Astrocyte (in vitro differentiated cells and primary cell): ENCODE results near the gene SPRED2.

Experiments used
- EZH2 ChIP-seq: IDR thresholded peaks from 2 replicates; pipeline ENCODE4 v1.6.1; 2012; ENCODE audit warnings: mild to moderate bottlenecking, low read length, inconsistent platforms; ENCODE audit not compliant: insufficient read depth
- TF ChIP-seq, protein P1 (sequence below): IDR thresholded peaks from 2 replicates; pipeline ENCODE4 v1.5.1; 2011; ENCODE audit warnings: low read depth, mild to moderate bottlenecking, inconsistent platforms, low read length, moderate library complexity; ENCODE audit not compliant: insufficient read depth

DNA sequence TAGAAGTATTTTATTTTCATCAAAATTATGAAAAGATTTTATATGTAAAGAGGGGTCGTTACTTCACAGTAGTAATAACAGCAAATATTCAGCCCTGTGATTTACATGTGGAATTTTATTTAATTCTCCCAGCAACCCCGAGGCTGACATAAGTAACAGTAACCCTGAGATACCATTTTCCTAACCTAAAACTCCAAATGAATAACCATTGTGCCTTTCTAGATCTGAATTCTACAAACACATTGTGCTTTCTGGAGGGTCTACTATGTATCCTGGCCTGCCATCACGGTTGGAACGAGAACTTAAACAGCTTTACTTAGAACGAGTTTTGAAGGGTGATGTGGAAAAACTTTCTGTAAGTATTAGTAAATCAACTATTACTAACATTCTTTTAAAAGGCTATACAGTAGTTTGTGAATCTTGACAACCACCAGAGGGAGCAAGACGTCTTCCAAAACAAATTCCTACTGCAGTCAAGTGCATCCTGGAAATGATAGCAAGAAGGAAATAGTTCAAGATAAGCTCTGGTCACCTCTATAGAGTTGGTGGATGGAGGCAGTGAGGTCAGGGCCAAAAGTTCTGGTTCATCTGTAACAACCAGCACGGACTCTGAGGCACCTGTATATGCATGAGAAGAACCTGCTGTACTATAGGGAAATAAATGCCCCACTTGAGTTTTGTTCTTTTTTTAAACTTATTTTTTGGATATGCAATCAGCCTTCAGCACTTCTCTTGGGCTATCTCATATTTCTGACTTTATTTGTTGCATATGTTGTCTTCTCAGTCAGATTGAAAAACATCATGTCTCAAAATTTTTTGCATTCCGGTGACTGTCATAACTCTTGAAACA, 167.4 kb downstream of the SPRED2 start:
- TF ChIP-seq, protein P1, sequence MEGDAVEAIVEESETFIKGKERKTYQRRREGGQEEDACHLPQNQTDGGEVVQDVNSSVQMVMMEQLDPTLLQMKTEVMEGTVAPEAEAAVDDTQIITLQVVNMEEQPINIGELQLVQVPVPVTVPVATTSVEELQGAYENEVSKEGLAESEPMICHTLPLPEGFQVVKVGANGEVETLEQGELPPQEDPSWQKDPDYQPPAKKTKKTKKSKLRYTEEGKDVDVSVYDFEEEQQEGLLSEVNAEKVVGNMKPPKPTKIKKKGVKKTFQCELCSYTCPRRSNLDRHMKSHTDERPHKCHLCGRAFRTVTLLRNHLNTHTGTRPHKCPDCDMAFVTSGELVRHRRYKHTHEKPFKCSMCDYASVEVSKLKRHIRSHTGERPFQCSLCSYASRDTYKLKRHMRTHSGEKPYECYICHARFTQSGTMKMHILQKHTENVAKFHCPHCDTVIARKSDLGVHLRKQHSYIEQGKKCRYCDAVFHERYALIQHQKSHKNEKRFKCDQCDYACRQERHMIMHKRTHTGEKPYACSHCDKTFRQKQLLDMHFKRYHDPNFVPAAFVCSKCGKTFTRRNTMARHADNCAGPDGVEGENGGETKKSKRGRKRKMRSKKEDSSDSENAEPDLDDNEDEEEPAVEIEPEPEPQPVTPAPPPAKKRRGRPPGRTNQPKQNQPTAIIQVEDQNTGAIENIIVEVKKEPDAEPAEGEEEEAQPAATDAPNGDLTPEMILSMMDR, result peak; percentile 67
- no peak for TF ChIP-seq EZH2
